Uterus (tissue), 2 donors: ENCODE data around the gene MYO1D.

Experiments
- CTCF ChIP-seq, 4 experiments: fragments of 200-600 bp in 2 of 4; fragments of 450-650 bp in 2 of 4; sonication (generic) in 2 of 4; IDR thresholded peaks; one replicate each; pipeline ENCODE4 v1.5.1; 2016 to 2019; ENCODE audit warnings: antibody characterized with exemption in 4 of 4, mild to moderate bottlenecking in 2 of 4, moderate library complexity in 1 of 4
- POLR2A ChIP-seq, 2 donors: fragments of 450-650 bp; IDR thresholded peaks; one replicate each; pipeline ENCODE4 v1.6.1; 2016; ENCODE audit warnings: antibody characterized with exemption in 2 of 2, mild to moderate bottlenecking in 1 of 2, moderate library complexity in 1 of 2

- TF ChIP-seq CTCF (IDR thresholded peaks at IDR 0.05) (no peak), POLR2A (IDR thresholded peaks at IDR 0.05) (no peak)
Observed at GRCh38 chr17:32693194-32693897, 183.6 kb downstream of the MYO1D start.
